NCI-H748 treated with DMSO at 0.1 percent for 48 hours (cell line): Measurements from ENCODE around the gene PDSS2.
"Not testable (repeated sequence)": the region's sequence is repeated elsewhere in the genome, so short reads cannot be mapped to it uniquely, and the experiment has no call there.

Source experiments
- DNase-seq: peaks from one replicate; lab custom pipeline; 2025; lab: John Stamatoyannopoulos, UW

Gene PDSS2

GRCh38 chr6:107459283-107460082, at the start of gene PDSS2:
Gene PDSS2, minus strand, starts transcription at chr6:107459564. Its CDS starts 279 bp downstream, at chr6:107459285.
- peak; percentile 93 for DNase-seq

- no peak for DNase-seq
Observed at GRCh38 chr6:107506145-107506544, 46.8 kb upstream of the PDSS2 start.

GRCh38 chr6:107504270-107505026, 45.1 kb upstream of the PDSS2 start:
- DNase-seq: no peak

- no peak for DNase-seq
Observed at GRCh38 chr6:107496892-107497684, 37.7 kb upstream of the PDSS2 start.

GRCh38 chr6:107495971-107496370, 36.6 kb upstream of the PDSS2 start:
- DNase-seq: no peak

GRCh38 chr6:107495196-107495643, 35.9 kb upstream of the PDSS2 start:
- no peak for DNase-seq

- DNase-seq: peak; percentile 63
Observed at GRCh38 chr6:107493158-107494057, 34.0 kb upstream of the PDSS2 start.

GRCh38 chr6:107491760-107492660, 32.6 kb upstream of the PDSS2 start:
- no peak for DNase-seq

GRCh38 chr6:107491138-107491609, 31.8 kb upstream of the PDSS2 start:
- DNase-seq: no peak

GRCh38 chr6:107490566-107491137, 31.3 kb upstream of the PDSS2 start:
- DNase-seq: no peak

GRCh38 chr6:107489636-107490565, 30.5 kb upstream of the PDSS2 start, which contains the start of gene SOBP:
Gene SOBP, plus strand, starts transcription at chr6:107490117. Its CDS starts 500 bp downstream, at chr6:107490617.
- DNase-seq: peak; percentile 57

GRCh38 chr6:107488875-107489635, 29.7 kb upstream of the PDSS2 start:
- peak; percentile 24 for DNase-seq

GRCh38 chr6:107488174-107488874, 29.0 kb upstream of the PDSS2 start:
- DNase-seq: no peak

GRCh38 chr6:107485157-107485556, 25.8 kb upstream of the PDSS2 start:
- DNase-seq: no peak

- no peak for DNase-seq
Observed at GRCh38 chr6:107479089-107479690, 19.8 kb upstream of the PDSS2 start.

GRCh38 chr6:107475826-107476225, 16.5 kb upstream of the PDSS2 start:
- DNase-seq: not testable (repeated sequence)

GRCh38 chr6:107475360-107475759, 16.0 kb upstream of the PDSS2 start:
- DNase-seq: not testable (repeated sequence)
